Urothelium cell line (cell line): ENCODE data around the gene LMLN.
"Not testable (repeated sequence)": the region's sequence is repeated elsewhere in the genome, so short reads cannot be mapped to it uniquely, and the experiment has no call there.

Experiments
- DNase-seq: peaks from one replicate; pipeline ENCODE4 v3.0.0; 2011; ENCODE audit warnings: low spot score, mixed read lengths
- FAIRE-seq: peaks from 2 replicates; lab custom pipeline; 2011; peaks lifted over from hg19 to GRCh38; lab: Jason Lieb, UNC

The LMLN gene

GRCh38 chr3:198025644-198026043, 65.6 kb downstream of the LMLN start:
- FAIRE-seq (no peak), DNase-seq (no peak)

- no peak for DNase-seq
- FAIRE-seq: no peak
Observed at GRCh38 chr3:198026620-198027019, 66.6 kb downstream of the LMLN start.

GRCh38 chr3:198027045-198027798, 67.2 kb downstream of the LMLN start:
- no peak for FAIRE-seq

GRCh38 chr3:198027799-198028390, 67.9 kb downstream of the LMLN start:
- DNase-seq (no peak), FAIRE-seq (no peak)

More at GRCh38 chr3:198027045-198027798, 67.2 kb downstream of the LMLN start:
- no peak for DNase-seq

GRCh38 chr3:198028718-198029117, 68.7 kb downstream of the LMLN start:
- FAIRE-seq (no peak), DNase-seq (no peak)

DNA sequence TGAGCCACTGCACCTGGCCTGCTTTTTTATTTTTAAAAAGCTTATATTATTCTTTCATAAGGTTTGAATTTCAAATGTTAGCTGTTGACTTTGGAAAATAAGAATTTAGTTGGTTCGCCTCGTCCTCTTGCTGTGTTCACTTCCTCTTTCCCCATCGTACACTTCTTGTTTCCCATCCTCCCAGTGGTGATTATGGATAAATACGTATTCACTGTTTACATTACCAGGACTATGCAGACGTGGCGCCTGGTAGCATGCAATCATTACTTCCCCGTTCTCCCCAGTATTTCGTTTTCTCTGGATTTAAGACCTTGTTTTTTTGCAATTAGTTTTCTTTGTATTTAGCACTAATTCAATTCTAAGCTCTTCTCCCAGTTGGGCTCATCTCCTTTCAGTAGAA, 70.1 kb downstream of the LMLN start:
- FAIRE-seq: no peak
- DNase-seq: no peak

DNA sequence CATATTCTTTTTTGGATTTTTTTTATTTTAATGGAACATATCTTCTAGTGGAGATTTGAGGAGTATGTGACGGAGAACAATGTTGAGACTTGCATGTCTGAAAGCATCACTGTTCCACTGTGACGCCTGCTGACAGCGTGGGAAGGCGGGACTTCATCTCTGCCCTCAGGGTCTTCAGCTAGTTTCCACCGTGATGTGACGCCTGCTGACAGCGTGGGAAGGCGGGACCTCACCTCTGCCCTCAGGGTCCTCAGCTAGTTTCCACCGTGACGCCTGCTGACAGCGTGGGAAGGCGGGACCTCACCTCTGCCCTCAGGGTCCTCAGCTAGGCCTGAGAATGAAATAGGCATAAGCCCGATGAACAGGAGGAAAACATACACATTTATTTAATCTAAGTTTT, 70.7 kb downstream of the LMLN start:
- FAIRE-seq (no peak), DNase-seq (no peak)

DNA sequence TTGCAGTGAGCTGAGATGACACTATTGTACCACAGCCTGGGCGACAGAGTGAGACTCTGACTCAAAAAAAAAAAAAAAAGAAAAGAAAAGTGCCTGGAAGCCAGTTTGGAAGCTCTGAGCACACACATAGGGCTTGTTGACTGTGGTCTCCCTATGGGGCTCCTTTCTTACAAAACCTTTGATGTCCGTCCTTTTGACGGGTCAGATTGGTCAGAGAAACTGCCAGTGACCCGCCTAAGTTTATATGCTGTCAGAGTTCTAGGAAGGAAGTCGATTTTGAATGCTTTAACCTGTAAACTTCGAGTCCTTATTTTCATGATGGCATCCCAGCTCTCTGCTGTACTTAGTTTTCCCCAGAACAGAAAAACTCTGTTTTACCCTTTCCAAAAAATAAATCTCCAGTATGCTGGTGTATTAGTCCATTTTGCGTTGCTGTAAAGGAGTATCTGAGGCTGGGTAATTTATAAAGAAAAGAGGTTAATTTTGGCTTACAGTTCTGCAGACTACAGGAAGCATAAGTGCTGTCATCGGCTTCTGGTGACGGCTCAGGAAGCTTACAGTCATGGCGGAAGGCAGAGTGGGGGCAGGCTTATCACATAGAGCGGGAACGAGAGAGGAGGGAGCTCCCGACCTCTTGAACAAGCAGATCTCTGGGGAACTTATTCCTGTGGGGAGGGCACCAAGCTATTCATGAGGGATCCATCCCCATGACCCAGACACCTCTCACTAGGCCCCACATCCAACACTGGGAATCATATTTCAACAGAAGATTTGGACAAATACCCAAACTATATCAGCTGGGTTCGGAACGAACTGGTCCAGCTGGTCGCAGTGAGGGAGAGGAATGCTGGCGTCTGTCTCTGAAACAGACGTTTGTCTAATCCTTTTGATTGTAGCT, 72.3 kb downstream of the LMLN start:
- DNase-seq: no peak
- FAIRE-seq: no peak

DNA sequence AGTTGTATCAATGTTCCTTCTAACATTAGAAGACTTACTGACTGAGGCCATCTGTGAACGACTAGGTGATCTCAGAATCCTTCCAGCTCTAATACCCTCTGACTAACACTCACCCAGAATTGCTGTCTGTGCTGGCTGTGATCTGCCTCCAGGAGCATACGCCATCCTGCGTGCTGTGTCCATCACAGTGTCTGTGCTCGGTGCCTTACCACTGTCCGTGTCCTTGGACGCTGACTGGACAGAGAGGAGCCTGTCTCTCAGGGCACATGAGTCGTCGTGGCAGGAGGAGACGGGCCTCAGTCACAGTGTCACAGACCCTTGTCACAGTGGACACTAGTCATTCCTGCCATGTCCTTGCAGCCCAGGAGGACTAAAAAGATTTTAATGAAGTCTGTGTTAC, 83.1 kb downstream of the LMLN start:
- FAIRE-seq (no peak), DNase-seq (no peak)

- no peak for FAIRE-seq
- DNase-seq: no peak
Observed at GRCh38 chr3:198046120-198046857, 86.3 kb downstream of the LMLN start.

GRCh38 chr3:198048445-198048844, 88.4 kb downstream of the LMLN start:
- no peak for FAIRE-seq

DNA sequence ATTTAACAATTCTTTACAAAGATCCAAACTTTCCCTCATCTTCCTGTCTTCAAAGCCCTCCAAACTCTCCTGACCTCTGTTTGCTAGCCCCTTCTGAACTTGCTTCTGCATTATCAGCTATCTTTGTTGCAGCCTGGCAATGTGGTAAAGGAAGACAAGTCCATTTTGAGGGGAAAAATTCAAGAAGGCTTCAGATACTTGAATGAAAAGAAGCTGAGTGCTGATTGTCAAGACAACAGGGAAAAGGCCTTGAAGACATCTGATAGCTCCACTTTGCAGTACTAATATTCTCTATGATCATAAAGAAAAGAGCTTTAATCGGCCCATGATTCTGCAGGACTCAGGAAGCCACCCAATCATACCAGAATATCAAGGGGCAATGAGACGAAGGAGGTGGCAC, 91.8 kb downstream of the LMLN start:
- FAIRE-seq: no peak

More at GRCh38 chr3:198048445-198048844, 88.4 kb downstream of the LMLN start:
- no peak for DNase-seq

DNA sequence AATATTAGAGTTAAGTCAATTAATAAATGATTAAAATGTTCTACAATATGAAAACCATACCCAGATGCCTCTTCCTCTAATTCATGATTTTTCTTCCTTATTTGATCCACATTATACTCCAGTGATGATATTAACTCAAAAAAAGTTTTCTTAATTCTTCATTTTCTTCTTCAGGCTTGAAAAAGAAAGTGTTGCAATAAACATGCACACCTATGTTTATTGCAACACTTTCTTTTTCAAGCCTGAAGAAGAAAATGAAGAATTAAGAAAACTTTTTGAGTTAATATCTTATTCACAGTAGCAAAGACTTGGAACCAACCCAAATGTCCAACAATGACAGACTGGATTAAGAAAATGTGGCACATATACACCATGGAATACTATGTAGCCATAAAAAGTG, 93.4 kb downstream of the LMLN start:
- DNase-seq, FAIRE-seq: not testable (repeated sequence)

More for the DNA sequence above, 91.8 kb downstream of the LMLN start:
- no peak for DNase-seq

DNA sequence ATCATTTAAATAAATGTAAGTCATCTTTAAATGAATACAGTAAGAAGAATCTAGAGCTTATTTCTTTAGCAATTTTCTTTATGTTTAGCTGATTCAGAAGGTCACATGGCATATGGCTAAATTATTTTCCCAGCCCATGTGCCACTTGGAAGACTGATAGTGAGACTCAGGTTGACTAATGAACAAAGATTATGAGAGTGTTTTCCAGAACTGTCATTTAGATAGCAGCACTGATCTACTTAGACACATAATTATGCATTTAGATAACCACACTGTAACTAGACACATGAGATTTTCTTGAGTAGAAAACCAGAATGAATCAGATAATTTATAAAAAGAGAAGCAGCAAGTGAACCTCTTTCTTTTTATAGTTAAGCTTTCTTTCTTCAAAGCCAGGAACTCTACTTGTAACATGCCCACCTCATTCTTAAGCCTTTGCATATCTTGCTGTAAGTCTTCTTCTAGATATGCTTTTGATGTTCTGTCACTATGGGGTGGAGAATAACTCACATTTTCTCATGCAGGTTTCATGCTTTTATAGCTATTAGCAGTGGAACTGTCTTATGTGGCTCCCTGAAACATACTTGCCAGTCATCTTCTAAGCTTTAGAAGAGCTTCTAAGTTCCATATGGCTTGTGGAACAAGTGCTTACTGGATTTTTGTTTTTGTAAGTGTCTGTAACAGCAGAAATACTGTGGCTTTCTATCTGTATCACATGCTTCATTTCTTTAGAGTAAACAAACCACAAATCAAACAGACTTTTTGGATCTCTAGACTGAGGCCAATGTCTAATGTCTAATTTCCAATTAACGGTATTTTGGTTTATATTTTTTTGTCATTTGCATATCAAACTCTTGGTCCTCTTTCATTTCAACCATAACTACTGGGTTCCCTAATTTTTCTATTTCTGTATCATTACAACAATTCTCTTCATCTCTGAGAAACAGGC, 101.4 kb downstream of the LMLN start:
- FAIRE-seq (no peak), DNase-seq (no peak)

- DNase-seq (no peak), FAIRE-seq (no peak)
Observed at GRCh38 chr3:198062068-198062465, 102.0 kb downstream of the LMLN start.

- no peak for FAIRE-seq
- no peak for DNase-seq
Observed at GRCh38 chr3:198064420-198064819, 104.4 kb downstream of the LMLN start.

- DNase-seq (no peak), FAIRE-seq (no peak)
Observed at GRCh38 chr3:198065897-198066296, 105.9 kb downstream of the LMLN start.

- FAIRE-seq (no peak), DNase-seq (no peak)
Observed at GRCh38 chr3:198067416-198067815, 107.4 kb downstream of the LMLN start.

DNA sequence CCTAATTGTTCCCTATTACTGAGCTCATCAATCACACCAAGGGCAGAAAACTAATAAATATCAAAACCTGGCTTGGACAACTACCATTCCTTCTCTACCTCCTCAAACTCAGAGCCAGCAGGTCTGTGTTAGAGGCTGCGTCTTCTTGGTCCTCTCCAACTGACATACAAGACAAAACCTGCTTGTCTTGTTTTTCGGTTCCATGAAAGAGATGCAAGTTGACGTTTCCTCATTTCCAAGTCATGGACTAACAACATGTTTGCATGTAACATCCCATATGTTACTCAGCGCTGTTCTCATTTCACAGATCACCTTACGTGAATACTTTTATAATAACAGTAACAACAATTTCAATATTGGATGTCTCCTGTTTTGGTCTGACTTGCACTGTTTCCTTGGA, 110.9 kb downstream of the LMLN start:
- no peak for FAIRE-seq
- no peak for DNase-seq
